HG03520 (cell line): ENCODE results near the gene KY.

ENCODE experiments used
- ATAC-seq: cut with Tn5 transposase; IDR thresholded peaks from one replicate; pipeline ENCODE4 v1.9.1; 2021; ENCODE audit warnings: mild to moderate bottlenecking, moderate library complexity; ENCODE audit not compliant: unreplicated experiment

Gene KY

DNA sequence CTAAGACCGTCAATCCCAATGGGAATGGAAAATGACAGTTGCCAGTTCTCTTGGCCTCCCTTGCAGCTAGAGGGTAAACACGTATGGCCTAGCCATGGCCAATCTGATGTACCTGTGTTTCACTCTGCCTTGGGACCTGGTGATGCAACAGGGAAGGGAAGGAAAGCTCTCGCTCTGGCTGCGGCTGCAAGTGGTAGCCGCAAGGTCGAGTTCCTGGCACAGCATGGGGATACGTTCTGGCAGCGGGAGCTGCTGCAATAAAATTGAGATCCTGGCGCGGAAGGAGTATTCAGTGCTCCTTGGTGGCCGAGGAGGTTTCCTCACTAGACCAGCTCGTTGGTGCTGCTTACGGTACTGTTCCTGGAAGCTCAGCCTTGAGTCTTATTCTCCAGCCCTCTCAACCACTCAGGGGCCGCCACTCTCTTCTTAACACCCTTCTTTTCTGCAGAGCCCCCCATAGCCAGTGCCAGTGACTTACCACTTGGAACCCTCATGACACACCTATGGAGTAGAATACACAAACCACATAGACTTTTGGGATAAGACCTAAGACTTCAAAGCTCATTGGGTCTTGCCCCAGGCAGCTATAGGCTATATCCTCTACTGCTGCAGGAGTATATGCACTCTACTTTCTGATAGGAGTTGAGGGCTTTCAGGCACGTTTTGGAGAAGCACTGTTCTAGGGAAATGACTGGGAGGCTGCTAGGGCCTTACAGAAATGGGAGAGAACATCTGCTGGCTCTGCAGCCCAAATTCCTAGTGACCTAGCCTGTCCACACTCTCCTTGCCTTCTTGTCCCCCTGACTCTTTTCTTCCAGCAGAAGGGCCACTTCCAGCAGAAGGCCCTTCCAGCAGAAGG is 2.7 kb downstream of the KY start:
- ATAC-seq: no peak

- ATAC-seq: no peak
Measured at GRCh38 chr3:134646086-134646485, 4.7 kb downstream of the KY start.

DNA sequence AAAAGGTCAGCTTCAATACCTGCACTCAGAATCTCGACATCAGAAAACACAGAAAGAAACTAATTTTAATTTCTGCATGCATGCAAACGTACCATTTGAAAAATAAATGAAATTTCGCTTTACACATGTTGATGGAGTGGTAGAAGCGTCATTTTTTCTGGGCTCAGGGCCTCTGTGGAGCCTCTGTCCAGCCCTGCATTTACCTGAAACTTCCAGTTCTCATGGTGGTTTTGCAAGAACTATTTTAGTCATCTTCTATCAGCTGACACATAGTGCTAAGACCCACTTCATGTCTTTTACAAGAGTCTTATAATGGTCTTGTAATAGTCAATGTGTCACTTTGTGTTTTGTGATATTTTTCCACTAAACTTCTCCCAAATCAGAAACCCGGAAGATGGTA is 5.3 kb downstream of the KY start:
- ATAC-seq: no peak

GRCh38 chr3:134644731-134645514 is 5.9 kb downstream of the KY start:
- ATAC-seq: no peak

DNA sequence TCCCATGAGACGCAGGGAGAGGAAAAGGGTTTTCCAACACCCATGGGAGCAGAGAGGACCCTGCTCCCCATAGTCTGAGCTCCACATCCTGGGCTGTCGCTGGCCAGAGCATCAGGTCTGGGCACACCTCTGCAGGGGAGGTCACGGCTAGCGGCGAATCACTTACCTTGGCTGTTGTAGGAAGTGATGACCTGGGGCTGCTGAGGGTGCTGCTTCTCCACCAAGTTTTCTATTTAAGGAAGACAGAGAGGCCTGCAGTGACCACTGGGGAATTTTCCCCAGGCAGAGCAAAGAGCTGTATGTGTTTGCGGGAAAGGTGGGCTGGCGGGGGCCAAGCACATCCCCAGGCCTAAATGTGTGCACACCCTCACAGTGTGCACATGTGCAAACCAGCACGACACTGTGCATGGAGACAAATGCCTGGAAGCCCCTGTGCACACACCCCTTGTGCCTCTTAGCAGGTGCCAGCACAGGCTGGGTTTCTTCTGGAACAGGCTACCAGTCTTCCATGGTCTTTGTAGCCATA is 7.6 kb downstream of the KY start:
- no peak for ATAC-seq

- no peak for ATAC-seq
Measured at GRCh38 chr3:134642445-134643149, 8.2 kb downstream of the KY start.

DNA sequence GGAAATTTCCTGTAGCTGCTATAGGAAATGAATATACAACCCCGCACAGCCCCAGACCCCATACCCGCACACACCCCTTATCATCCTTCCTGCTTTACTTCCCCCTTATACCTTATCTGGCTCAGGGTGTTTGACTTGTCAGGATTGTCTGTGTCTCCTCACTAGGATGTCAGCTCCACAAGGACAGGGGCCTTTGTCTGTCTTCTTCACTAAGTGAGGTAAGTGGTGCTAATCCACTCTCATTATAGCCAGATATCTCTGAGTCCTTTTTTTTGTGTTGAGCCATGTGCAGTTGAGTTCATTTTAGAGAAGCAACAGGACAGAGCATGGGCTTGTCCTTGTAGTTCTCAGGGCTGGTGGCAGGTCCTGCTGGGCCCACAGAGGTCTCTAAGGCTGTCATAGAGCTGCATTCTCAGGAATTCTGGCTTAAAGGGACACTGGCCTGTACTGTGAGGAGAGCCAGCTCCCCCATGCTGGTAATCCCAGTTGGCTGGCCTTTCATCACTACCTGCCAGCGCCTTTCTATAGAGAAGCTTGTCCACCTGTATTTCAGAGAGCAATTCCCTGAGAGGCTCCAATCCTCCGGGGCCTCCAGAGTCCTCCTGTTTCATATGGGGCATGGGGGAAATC is 9.0 kb downstream of the KY start:
- ATAC-seq: no peak

DNA sequence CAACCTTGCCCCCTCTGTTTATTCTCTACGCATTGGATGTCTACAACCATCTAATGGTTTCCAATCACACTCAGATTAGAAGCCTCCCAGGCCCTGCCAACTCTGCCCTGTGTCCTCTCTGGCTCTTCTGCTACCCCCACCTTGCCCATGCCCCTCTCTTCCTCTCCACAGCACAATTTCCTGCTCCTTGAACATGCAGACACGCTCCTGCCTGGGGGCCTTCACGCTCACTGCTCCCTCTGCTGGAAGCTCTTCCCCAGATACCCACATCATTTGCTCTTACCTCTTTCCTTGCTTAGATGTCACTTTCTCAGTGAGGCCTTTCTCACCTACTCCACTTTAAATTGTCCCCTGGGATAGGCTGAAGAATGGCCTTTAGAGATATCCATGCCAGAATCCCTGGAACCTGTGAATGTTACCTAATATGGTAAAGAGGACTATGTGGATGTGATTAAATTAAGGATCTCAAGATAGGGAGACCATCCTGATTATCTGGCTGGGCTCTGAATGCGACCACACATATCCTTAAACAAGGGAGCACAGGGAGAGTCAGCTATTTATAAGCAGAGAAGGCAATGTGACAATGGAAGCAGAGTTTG is 9.9 kb downstream of the KY start:
- no peak for ATAC-seq

DNA sequence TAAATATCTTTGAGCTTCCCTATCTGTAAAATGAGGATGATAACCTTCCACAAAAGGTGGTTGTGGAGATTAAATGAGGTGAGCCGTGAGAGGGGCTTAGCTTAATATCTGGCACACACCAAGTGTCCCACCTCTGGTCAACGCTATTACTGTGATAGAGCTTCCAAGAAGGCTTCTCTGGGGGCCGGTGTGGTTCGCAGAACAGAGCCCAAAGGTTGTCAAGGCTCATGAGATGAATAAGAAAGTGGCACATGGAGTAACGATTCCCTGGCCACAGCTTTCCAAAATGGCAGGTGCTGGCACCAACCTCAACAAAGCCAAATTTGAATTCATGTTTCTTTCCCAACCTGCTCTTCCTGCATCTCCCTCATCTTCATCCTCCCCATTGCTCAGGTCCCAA is 10.4 kb downstream of the KY start:
- ATAC-seq: no peak

DNA sequence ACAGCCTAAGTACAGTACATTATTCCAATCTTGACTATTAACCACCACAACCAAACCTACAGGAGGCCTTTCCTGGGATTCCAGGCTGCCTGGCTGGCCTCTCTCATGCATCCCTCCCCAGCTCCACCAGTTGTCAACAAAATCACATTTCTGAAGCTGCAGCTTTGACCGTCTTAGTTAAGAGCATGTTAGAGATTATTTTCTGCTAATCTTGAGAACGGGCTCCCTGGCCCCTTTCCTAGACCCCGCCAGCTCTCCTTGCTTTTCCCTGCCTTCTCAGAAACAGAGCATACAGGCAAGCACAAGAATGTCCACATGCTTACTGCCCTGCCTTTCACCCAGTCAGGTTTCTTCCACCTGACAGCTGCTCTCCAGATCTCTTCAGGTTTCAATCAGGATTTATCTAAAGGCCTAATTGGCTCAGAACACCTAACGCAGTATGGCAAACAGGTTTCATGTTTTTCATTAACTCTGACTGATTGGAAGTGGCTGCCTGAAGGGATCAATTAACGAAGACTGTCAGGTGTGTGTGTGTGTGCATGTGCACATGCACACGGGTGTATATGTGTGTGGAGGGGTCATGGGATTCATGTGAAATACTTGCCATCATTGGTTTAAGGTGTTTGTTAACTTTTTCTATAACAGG is 12.3 kb downstream of the KY start:
- ATAC-seq: no peak

- no peak for ATAC-seq
Measured at GRCh38 chr3:134636406-134636805, 14.4 kb downstream of the KY start.

GRCh38 chr3:134630506-134630905 is 20.3 kb downstream of the KY start:
- no peak for ATAC-seq

GRCh38 chr3:134628884-134629283 is 21.9 kb downstream of the KY start:
- ATAC-seq: no peak

DNA sequence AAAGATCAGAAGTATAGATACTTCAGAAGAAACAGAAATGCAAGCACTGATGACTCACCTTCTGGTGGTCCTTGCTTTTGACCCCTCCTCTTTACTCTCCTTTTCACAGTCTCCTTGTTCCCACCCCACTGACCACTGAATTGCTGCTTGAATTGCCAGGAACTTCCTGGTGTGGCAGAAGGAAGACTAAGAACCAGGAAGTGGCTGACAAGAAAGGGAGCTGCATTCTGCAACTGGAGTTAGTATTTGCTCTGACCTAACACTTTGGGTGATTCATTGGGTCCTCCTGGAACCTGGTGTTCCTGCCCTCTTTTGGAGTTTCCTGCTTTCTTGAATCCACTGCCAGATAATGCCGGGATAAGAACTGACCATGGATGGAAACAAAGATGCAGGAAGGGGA is 23.0 kb downstream of the KY start:
- ATAC-seq: no peak

DNA sequence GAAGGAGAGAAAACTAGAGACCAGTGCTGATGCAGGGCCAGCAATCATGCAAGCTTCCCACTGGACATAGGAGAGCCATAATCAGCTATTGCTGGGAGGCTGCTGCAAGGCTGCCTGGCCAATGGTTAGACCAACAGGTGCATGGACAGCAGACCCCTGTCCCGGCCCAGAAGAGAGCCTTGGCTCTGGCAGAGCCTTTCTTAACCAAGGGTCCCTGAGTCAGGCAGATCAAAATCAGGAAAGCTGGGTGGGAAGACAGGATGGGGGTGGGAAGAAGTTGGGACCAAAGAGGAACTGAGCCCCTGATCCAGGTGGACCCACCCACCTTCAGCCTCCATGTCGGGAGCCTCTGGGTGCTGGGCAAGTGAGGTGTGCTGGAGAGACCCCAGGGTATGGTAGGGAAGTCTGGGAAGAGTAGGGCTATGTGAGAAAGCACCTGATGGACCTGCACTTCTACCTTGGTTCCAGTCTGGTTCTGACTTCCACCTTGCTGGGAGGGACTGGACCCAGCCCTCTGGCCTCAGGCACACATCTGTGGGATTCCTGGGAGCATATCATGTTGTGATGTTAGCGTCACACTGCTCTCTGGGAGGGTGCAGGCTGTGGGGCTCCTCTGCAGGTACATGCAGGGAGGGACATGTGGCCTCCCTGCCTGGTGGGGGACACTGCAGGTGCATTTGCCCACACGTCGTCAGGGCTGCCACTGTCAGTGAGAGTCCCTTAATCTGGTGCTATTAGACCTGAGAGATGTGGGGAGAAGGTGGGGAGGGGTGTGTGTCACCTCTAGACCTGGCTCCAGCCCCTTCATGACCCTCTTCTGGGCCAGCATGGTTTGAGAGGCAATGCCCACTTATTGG is 24.7 kb downstream of the KY start:
- ATAC-seq: no peak

DNA sequence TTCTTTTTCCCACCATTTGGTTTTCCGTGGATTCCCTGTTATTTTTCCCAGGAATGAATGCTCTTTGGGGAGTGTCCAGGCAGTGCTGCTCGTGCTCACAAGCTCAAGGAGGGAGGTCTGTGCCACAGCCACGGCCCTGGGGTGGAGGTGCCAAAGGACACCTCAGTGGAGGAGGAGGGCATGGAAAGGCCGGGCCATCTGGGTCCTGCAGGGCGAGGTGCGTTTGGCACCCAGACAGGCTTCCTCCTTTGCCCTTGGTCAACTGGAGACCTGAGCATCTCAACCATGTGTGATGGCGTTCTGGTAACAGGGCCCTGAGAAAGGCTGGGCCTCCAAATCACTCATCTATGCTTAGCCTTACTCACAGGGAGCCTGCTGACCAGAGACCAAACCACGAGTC is 25.4 kb downstream of the KY start:
- ATAC-seq: no peak

GRCh38 chr3:134624537-134625287 is 26.1 kb downstream of the KY start:
- no peak for ATAC-seq

DNA sequence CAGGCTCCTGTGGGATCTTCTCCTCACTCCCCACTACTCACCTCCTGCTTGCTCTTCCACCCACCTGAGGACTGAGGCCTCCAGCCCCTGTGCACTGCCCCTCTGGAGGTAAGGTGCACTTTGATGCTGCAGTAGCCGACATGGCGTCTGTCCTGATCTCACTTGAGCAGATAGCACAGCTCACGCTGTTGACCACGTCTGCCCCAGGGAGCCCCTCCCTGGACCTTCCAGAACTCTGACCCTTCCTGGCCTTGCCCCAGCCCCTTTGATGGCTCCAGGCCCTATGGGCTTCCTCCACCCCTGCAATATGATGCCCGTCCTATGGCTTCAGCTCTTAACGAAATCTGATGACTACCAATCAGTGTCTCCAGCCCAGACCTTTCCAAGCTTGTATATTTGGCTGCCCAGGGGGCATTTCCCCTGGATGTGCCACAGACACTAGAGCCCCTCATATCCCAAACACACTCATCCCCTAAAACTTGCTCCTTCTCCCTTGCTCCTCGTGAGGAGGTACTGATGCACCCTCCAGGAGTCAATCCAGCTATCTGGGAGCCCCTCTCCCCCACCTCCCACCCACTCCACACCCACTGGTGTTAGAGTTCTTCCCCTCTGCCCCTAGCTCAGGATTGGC is 27.1 kb downstream of the KY start:
- no peak for ATAC-seq
